Cortex of kidney (tissue), 1 donor: ENCODE measurements around the gene NUP210L.
"Not testable (repeated sequence)": the region's sequence is repeated elsewhere in the genome, so short reads cannot be mapped to it uniquely, and the experiment has no call there.

Experiments
- DNase-seq: peaks from one replicate; lab custom pipeline; 2025; lab: John Stamatoyannopoulos, UW

The NUP210L gene

DNA sequence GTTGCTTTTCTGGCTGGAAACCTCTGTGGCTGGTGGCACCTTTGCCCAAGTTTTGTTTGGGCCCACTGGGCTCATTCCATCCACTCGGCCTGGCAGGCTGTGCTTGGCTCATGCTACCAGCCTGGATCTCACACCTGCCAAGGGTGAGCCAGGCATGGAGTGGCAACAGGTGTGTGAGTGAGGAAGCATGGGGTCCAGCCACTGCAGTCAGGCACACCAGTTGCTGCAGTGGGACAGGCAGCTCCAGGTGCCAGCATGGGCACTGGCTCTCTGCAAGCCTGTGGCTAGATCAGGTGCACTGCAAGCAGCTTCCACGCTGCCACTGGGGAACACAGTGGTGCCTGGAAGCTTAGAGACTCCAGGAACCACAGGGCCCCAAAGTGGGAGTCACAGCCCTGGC, 57.0 kb downstream of the NUP210L start:
- DNase-seq = no peak

DNA sequence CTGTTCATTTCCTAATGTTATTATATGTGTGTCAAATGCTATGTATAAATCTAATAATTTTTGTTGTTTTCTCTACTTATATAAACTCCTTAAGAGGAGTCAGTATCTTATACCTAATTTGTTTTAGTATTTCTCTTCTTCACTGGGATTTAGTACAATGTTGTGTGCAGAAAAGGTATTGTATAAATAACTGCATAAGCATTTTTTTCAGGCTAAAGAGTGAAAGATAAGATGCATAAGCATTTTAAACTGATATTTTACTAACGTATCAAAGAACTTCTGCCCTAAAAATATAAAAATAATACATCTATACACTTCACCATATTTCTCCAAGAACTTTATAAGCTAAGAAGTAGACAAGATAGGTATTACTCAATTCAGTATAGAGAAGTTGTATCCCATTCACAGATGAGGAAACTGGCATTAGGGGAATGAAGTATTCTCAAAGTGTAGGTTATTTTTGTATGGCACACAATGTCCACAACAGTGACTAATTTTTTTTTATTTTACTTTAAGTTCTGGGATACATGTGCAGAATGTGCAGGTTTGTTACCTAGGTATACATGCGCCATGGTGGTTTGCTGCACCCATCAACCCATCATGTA, 59.3 kb downstream of the NUP210L start:
- no peak for DNase-seq

DNA sequence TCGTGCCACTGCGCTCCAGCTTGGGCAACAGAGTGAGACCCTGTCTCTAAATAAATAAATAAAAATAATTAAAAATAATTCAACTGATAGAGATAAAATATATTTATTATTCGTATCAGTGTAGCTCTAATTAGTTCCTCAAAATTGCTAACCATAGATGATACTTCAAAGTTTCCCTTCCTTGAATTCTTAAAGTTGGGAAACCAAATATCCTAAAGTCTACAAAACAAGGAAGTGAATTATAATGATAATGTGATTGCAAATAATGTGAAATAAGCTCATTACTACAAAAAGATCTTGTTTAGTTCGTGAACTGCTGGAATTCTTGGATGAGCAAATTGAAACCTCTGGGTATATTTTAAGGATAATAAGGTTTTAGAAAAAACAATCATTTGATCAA, 60.5 kb downstream of the NUP210L start:
- DNase-seq = no peak

DNA sequence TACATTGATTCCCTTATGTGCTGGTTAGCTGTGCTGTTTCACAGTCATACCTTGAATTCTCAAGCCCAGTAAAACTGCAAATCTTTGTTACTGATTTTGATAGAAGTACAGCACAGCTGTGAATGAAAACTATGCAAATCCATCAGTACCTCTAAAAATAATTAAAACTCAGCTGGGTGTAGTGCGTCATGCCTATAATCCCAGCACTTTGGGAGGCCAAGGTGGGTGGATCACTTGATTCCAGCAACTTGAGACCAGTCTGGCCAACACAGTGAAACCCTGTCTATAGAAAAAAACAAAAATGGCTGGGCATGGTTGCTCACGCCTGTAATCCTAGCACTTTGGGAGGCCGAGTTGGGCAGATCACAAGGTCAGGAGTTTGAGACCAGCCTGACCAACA, 61.2 kb downstream of the NUP210L start:
- DNase-seq = no peak

DNA sequence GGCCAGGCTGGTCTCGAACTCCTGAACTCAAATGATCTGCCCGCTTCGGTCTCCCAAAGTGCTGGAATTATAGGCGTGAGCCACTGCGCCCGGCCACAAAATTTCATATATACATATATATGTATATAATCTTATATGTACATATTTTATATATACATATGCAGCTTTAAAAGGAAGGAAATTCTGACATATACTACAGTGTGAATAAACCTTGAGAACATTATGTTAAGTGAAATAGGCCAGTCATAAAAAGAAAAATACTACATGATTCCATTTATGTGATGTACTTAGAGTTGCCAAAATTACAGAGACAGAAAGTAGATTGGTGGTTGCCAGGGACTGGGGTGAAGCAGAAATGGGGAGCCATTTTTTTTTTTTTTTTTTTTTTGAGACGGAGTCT, 63.2 kb downstream of the NUP210L start:
- DNase-seq = no peak

DNA sequence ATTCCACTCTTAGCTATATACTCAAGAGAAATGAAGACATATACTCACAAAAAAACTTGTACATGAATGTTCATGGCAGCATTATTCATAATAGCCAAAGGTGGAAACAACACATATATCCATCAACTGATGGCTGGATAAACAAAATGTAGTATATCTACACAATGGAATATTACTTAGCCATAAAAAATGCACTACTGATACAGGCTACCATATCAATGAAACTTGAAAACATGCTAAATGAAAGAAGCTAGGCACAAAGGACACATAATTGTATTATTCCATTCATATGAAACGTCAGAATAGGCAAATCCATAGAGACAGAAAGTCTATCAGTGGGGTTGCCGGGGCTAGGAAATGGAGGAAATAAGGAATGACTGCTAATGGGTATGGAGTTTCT, 67.3 kb downstream of the NUP210L start:
- no peak for DNase-seq

DNA sequence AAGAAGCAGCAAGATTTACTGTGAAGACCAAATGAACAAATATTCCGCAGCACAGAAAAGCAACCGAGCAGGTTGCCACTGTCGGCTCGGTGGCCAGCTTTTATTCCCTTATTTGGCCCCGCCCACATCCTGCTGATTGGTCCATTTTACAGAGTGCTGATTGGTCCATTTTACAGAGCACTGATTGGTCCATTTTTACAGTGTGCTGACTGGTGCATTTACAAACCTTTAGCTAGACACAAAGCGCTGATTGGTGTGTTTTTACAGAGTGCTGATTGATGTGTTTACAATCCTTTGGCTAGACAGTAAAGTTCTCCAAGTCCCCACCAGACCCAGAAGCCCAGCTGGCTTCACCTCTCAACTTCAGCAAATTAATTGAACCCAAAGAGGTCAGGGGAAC, 71.8 kb downstream of the NUP210L start:
- DNase-seq = not testable (repeated sequence)

DNA sequence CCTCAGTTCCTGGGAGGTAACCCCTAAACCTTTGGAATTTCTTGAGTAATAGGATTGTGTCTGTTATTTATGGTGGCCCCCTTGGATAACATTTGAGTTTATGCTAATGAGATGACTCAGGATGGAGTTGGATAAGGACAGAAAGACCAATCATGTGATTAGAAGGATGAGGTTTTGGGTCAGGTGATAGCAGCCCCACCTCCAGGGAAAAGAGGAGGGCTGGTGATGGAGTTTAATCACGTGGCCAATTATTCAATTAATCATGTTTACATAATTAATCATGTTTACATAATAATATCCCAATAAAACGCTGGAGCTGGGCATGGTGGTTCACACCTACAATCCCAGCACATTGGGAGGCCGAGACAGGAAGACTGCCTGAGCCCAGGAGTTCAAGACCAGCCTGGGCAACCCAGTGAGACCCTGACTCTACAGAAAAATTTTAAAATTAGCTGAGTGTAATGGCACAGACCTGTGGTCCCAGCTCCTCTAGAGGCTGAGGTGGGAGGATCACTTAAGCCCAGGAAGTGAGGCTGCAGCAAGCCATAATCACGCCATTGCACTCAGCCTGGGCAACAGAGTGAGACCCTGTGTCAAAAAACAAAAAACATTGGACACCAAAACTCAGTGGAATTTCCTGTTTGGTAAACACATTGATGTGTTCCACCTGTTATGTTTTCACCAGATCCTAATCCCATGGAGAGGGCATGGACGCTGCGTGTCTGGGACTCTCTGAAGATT, 73.3 kb downstream of the NUP210L start:
- no peak for DNase-seq

DNA sequence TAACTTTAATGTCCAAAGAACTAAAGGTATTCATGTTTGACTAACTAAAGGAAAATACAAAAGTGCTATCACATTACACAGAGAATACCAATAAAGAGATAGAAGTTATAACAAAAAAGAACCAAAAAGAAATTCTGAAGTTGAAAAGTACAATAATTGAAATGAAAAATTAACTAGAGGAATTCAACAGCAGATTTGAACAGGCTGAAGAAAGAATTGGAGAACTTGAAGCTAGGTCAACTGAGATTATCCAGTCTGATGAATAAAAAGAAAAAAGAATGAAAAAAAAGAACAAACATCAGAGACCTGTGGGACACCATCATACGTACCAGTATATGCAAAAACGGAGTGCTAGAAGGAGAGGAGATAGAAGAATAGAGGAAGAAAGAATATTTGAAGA, 78.5 kb downstream of the NUP210L start:
- no peak for DNase-seq

DNA sequence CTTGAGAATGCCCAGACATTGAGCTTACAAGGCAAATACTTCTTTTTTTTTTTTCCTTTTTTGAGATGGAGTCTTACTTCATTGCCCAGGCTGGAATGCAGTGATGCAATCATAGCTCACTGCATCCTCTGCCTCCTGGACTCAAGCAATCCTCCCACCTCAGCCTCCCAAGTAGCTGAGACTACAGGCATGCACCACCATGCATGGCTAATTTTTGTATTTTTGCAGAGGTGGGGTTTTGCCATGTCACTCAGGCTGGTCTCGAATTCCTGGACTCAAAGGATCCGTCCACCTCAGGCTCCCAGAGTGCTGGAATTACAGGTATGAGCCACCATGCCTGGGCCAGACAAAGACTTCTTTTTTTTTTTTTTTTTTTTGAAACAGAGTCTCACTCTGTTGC, 79.1 kb downstream of the NUP210L start:
- DNase-seq = no peak

DNA sequence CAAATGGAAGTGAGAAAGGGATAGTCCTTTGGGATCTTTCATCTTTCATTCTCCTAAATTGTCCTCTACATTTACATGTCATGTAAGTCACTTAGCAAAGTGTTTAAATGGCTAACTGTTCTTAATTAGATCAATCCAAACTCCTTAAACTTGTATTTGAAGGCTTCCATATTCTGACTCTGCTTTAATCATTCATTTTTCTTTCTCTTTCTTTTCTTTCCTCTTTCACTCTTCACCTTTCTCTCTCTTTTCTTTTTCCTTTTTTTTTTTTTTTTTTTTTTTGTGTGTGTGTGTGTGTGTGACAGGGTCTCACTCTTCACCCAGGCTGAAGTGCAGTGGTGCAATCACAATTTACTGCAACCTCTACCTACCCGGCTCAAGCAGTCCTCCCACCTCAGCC, 92.6 kb downstream of the NUP210L start:
- no peak for DNase-seq

DNA sequence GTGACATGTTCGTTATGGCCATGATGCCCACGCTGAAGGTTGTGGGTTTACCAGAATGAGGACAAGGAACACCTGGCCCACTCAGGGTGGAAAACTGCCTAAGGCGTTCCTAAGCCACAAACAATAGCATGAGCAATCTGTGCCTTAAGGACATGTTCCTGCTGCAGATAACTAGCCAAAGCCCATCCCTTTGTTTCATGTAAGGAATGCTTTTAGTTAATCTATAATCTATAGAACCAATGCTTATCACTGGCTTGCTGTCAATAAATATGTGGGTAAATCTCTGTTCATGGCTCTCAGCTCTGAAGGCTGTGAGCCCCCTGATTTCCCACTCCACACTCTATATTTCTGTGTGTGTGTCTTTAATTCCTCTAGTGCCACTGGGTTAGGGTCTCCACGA, 107.4 kb downstream of the NUP210L start:
- DNase-seq = not testable (repeated sequence)

DNA sequence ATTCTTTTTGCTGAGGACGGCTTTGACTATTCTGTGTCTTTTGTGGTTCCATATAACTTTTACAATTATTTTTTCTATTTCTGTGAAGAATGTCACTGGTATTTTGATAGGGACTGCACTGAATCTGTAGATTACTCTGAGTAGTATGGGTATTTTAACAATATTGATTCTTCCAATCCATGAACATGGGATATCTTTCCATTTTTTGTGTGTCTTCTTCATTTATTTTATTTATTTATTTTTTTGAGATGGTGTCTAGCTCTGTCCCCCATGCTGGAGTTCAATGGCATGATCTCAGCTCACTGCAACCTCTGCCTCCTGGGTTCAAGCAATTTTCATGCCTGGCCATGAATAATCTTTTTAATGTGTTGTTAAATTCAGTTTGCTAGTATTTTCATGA, 121.2 kb downstream of the NUP210L start:
- DNase-seq = not testable (repeated sequence)

DNA sequence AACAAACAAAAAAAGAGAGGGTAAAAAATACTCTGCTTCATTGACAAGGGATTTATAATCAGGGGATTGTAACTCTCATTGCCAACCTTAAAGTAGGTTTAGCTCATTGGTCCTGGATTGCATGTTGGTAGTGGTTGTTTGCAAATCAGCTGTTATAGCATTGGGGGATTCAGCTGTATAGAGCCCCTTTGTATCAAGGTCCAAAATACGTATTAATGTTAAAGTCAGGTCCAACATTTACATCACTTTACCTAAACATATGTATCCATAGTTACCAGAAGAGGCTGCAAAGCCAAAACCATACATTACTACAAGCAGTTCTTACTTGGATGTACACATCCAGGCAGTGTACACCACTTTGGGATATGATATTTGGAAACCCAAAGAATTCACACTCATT, 134.9 kb downstream of the NUP210L start:
- DNase-seq = no peak

DNA sequence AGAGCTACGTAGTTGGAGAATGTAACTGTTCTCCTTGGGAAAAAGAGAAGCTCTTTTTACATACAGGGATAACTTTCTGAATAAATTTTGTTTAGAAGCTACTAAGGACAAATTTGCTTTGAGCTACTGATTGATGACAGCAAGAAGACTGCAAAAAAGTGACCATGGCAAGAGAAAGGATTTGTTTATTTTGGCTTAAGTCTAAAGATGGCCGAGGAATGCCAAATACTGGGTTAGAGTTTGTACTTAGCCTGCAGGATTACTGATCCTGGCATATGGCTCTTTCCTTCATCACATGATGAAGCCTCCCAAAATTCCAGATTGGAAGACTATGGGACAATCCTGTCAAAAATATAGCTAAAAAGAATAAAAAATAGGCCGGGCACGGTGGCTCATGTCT, 135.6 kb downstream of the NUP210L start:
- DNase-seq = no peak

DNA sequence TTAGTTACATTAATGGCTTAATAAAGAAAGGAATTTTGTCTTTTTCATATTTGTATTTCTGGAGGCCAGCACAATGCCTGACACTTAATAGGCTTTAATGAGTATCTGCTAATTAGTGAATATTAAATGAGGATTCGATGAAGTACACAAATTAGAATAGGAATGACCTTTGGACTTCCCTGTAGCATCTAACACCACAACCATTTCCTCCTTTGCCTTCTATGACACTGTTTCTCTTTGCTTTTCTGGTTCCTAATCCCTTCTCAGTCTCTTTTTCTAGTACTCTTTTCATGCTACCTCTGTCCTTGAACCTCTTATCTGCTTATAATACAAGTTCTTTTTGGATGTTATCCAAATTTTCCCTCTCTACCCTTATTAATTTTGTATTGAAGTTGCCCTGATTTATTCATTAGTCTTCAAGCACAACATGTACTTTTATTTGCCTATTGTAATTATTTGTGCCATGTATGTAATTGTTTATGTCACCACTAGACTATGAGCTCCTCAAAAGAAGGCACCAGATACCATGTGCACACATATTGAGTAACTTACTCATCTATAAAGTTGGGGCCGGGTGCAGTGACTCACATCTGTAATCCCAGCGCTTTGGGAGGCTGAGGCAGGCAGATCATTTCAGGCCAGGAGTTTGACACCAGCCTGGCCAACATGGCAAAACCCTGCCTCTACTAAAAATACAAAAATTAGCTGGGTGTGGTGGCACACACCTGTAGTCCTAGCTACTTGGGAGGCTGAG, 140.5 kb downstream of the NUP210L start:
- DNase-seq = no peak

DNA sequence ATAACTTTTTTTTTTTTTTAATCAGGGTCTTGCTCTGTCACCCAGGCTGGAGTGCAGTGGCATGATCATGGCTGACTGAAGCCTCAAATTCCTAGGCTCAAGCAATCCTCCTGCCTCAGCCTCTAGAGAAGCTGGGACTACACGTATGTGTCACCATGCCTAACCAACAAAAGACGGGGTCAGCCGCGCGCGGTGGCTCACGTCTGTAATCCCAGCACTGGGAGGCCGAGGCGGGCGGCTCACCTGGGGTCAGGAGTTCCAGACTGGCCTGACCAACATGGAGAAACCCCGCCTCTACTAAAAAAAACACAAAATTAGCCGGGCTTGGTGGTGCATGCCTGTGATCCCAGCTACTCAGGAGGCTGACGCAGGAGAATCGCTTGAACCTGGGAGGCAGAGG, 142.3 kb downstream of the NUP210L start:
- not testable (repeated sequence) for DNase-seq

DNA sequence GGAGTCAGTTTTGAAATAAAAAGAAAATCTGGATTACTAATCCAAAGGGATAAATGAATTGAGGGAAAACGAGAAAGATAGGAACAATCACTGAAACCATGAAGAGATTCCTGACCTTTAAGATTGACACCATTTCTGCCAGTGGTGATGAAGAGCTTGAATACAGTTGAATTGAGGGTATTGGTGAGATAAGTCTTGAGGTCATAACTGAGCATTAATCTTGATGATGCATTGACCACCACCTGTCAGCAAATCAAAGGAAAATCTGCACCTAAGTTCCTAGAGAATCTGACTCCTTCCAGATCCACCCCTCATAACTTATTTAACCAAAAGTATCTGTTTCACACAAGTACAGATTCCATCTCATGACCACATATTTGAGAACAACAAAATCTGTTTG, 142.7 kb downstream of the NUP210L start:
- no peak for DNase-seq

DNA sequence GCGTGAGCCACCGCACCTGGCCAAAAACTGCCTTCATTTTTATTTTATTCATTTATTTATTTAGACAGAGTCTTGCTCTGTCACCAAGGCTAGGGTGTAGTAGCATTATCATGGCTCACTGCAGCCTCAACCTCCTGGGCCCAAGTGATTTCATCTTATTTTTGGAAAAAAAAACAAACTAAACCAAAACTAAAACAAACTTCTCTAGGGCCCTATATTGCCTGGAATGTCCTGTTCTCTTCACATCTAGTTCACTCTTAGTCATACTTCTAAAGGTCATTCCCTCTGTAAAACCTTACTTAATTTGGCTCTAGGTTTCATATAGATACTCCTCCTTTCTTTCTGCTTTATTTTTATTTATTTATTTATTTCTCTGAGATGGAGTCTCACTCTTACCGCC, 148.7 kb downstream of the NUP210L start:
- DNase-seq = no peak

DNA sequence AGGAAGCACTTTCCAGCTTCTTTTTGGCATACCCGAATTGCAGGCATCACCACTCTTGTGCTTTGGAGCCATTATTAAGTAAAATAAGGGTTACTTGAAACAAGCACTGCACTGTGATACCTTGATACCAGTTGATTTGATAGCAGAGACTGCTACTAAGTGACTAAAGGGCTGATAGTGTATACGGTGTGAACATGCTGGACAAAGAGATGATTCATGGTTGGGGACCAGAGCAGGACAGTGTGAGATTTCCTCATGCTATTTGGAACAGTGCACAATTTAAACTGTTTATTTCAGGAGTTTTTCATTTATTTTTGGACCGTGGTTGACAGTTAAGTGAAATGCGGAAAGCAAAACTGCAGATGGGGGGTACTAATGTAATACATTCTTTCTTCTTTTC, 154.5 kb downstream of the NUP210L start:
- no peak for DNase-seq

DNA sequence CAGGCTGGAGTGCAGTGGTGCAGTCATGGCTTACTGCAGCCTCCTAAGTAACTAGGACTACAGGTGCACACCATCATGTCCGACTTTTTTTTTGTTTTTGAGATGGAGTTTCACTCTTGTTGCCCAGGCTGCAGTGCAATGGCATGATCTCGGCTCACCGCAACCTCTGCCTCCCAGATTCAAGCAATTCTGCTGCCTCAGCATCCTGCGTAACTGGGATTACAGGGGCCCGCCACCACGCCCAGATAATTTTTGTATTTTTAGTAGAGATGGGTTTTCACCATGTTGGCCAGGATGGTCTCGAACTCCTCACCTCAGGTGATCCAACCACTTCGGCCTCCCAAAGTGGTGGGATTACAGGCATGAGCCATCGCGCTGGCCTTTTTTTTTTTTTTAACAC, 158.0 kb downstream of the NUP210L start:
- not testable (repeated sequence) for DNase-seq

DNA sequence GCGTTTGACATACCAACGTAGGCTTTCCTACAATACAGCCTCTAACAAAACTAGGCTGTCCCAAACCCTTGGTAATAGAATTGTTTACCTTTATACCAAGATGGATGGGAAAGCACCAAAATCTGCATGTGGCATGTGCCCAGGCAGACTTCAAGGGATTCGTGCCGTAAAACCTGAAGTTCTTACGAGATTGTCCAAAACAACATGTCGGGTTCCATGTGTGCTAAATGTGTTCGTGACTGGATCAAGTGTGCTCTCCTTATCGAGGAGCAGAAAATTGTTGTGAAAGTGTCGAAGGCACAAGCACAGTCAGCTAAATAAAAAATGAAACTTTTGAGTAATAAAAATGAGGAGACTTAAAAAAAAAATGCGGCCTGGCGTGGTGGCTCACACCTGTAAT, 159.2 kb downstream of the NUP210L start:
- DNase-seq = no peak

DNA sequence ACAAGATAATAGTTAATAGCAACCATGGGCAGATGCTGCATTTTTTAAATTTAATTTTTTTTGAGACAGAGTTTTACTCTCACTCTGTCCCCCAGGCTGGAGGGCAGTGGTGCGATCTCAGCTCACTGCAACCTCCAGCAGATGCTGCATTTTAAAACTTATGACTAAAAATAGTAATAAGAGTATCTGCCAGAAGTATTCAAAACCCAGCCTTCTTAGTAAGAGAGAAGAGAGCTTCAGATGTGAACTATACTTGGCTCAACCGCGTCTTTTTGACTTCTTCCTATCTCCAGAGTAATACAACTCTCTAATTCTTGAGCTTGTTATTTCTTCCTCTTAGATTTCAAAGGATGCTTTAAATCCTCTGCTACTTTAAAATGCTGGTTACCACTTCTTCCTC, 159.7 kb downstream of the NUP210L start:
- DNase-seq = no peak
